Endothelial cell of umbilical vein (primary cell): Measurements from ENCODE around the gene SLC2A11.

ENCODE experiments used
- CTCF ChIP-seq, 2 donors: IDR thresholded peaks; 1 replicate in 1 of 2; 2 replicates in 1 of 2; pipeline ENCODE4 v1.5.1; 2011; ENCODE audit warnings: low read length in 2 of 2, mild to moderate bottlenecking in 2 of 2, moderate library complexity in 2 of 2, control low read depth in 1 of 2, inconsistent platforms in 1 of 2, low read depth in 1 of 2; ENCODE audit not compliant: insufficient read depth in 1 of 2; ENCODE audit errors: extremely low read depth in 1 of 2
- EZH2 ChIP-seq: IDR thresholded peaks from 2 replicates; pipeline ENCODE4 v1.6.1; 2012; ENCODE audit warnings: borderline replicate concordance, low read depth, mild to moderate bottlenecking, moderate library complexity, low read length, inconsistent platforms; ENCODE audit not compliant: severe bottlenecking
- FOS ChIP-seq: IDR thresholded peaks from 2 replicates; pipeline ENCODE4 v1.6.1; 2011; ENCODE audit warnings: mild to moderate bottlenecking, low read length, moderate library complexity, borderline replicate concordance; ENCODE audit not compliant: insufficient read depth
- GATA2 ChIP-seq: IDR thresholded peaks from 2 replicates; pipeline ENCODE4 v1.7.0; 2011; ENCODE audit warnings: low read depth, mild to moderate bottlenecking, moderate library complexity, mixed read lengths, low read length; ENCODE audit not compliant: insufficient read length, insufficient read depth
- JUN ChIP-seq: IDR thresholded peaks from 2 replicates; pipeline ENCODE4 v1.6.1; 2011; ENCODE audit warnings: borderline replicate concordance, low read depth; ENCODE audit not compliant: insufficient read length, insufficient read depth
- MAX ChIP-seq: IDR thresholded peaks from 2 replicates; pipeline ENCODE4 v1.6.1; 2011; ENCODE audit not compliant: insufficient read depth, insufficient read length
- MYC ChIP-seq: IDR thresholded peaks from one replicate; pipeline ENCODE4 v1.6.1; 2011; ENCODE audit warnings: mild to moderate bottlenecking, low read depth, low read length
- POLR2A ChIP-seq: IDR thresholded peaks from 2 replicates; pipeline ENCODE4 v1.6.1; 2012; ENCODE audit warnings: low read depth, mild to moderate bottlenecking, control low read depth, low read length
- POLR2AphosphoS5 ChIP-seq: IDR thresholded peaks from 2 replicates; pipeline ENCODE4 v1.6.1; 2012; ENCODE audit warnings: low read depth, mild to moderate bottlenecking, control low read depth, low read length, moderate library complexity; ENCODE audit not compliant: insufficient read depth

- TF ChIP-seq CTCF (IDR thresholded peaks at IDR 0.05; ENCODE audit: extremely low read depth in 1 of 2, insufficient read depth in 1 of 2, low read depth in 1 of 2, low read length in 2 of 2) (no peak), POLR2A (no peak), EZH2 (no peak), FOS (no peak), MYC (no peak), MAX (no peak), POLR2AphosphoS5 (no peak), GATA2 (no peak), JUN (no peak)
Measured at GRCh38 chr22:23897320-23897719, 39.6 kb downstream of the SLC2A11 start.
